GM18519 (cell line): ENCODE data around the gene PIGR.

Experiments used
- ATAC-seq: cut with Tn5 transposase; IDR thresholded peaks from one replicate; pipeline ENCODE4 v1.9.1; 2021; ENCODE audit warnings: mild to moderate bottlenecking, moderate library complexity; ENCODE audit not compliant: unreplicated experiment, low FRiP score

Gene PIGR

DNA sequence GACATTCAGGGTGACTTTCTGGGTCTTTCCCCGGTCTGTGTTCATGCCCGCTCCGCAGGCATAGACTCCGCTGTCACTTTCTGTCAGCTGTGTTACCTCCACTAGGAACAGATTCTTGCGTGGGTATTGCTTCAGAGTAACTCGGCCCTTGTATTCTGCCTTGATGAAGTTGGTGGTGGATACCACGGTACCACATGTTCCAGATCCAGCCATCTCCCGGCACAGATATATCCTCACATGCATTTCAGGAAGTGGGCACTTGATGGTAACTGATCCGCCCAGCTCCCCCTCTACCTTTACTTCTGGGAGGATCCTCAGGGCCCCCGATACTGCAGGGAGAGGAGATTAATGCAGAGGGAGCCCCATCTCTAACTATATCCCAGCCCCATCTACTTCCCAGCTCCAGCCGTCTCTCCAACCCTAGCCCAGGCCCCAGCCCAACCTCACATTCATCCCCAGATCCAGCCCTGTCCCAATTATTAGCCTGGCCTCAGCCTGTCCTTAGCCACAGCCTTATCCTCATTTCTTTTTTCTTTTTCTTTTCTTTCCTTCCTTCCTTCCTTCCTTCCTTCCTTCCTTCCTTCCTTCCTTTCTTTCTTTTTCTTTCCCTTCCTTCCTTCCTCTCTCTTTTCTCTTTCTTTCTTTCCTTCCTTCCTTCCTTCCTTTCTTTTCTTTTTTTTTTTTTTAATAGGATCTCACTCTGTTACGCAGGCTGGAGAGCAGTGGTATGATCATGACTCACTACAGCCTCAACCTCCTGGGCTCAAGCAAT lies 32.3 kb downstream of the PIGR start:
- ATAC-seq: no peak

- ATAC-seq: no peak
Measured at GRCh38 chr1:206912445-206913095, 33.7 kb downstream of the PIGR start.

DNA sequence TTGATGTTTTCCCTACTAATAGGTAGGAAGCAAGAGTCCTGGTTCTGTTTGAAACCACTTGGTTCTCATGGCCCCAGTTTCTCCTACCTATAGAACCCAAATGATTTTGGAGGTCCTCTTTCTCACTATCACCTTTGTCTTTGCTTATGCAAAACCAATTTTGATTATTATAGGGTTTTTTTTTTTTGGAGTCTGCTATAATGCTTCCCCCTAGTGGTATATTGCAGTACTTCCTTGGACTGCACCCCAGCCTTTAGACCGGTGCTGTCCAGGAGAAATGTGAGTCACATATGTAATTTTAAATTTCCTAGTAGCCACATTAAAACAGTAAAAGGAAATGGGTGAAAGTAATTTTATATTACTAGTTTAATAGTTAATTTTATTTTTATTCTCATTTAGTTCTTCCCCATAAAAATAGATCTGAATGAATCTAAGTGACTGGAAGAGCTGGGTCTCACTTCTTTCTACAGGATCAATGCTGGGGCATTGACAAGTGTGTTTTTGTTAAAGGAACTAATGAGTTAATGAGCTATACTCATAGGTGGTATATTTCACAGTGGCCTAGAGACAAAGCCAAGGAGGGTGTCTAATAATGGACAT lies 35.1 kb downstream of the PIGR start:
- no peak for ATAC-seq

DNA sequence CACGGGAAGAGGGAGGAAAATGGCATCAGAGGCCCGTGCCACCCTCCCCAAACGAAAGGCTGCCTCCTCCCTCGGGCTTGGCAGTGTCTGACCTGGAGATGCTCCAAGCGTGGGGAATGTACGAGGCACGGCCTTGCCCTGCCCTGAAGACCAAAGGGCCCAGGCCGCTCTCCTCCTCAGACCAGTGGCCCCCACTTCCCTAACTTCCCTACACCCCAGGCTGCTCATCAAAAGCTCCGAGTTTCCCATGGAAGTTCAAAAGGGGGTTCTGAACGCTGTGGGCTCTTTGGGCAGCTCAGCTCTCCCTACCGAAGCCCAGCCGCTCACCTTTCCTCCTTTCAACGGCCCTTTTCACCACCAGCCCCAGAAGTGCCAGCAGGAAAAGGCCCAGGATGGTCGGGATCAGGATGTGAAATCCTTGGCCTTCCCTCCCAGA lies 36.4 kb downstream of the PIGR start:
- no peak for ATAC-seq

GRCh38 chr1:206909161-206909882 lies 36.9 kb downstream of the PIGR start:
- no peak for ATAC-seq

DNA sequence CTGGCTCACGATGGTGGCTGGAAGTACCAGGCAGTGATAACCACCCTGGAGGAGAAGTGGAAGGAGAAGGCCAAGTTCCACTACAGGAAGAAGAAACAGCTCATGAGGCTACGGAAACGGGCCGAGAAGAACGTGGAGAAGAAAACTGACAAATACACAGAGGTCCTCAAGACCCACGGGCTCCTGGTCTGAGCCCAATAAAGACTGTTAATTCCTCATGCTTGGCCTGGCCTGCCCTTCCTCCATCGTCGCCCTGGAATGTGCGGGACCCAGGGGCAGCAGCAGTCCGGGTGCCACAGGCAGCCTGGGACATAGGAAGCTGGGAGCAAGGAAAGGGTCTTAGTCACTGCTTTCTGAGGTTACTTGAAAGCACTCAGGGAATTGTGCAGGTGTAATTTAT lies 38.2 kb downstream of the PIGR start:
- ATAC-seq: no peak

DNA sequence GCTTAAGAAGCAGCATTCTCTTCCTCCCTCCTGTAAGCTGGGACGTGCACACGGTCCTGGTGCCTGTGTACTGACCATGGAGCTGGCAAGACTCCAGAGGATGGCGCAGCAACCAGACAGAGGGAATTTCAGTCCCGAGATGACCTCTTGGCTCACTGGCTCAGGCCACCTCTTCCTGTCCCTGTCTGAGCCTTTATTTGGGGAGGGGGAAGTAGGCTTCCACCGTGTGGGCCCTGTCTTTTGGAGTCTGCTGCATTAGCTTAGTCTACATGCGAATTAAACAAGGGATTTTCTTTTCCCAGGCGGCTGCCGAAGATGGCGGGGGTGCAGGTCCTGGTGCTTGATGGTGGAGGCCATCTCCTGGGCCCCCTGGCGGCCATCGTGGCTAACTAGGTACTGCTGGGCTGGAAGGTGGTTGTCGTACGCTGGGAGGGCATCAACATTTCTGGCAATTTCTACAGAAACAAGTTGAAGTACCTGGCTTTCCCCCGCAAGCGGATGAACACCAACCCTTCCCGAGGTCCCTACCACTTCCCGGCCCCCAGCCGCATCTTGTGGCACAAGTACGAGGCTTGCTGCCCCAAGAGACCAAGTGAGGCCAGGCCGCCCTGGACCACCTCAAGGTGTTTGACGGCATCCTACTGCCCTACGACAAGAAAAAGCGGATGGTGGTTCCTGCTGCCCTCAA lies 38.8 kb downstream of the PIGR start:
- no peak for ATAC-seq

DNA sequence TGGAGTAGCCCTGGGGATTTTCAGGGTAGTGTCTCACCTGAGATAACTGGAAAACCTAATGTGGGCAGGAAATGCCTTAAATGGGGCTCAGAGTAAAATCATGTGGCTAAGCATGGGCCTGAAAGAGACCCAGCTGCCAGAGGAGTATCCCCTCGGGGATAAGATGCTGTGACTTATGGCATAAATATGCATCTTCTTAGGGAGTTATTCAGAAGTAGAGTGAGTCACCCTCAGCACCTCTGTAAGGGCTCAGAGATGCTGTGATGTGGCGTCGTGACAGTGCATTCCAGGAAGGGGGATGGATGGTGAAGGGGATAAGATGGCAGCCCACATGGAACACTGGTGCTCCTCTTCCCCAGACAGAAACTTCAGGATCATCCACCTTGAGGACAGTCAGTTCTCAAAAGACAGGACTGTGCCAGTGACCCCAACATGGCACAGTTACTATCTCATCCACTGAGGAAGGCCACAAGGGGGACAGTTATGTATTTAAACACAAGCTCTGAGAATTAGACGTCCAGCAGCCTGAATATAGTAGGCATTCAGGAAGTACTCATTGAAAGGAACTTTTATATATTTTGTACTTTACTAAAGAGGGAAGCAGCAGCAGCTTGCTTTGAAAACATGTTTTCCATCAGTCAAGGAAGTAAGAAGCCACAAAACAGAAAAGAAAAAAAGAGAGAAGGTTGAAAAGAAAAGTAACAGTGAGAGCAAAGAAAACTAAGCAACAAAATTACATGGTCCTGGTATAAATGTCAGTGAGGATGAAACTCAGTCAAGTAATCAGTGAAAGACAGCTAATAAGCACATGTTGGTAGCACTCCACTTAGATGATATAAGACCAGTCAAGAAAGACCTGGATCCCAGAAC lies 40.7 kb downstream of the PIGR start:
- no peak for ATAC-seq

- no peak for ATAC-seq
Measured at GRCh38 chr1:206904423-206905142, 41.7 kb downstream of the PIGR start.

- ATAC-seq: no peak
Measured at GRCh38 chr1:206903687-206904086, 42.6 kb downstream of the PIGR start.

DNA sequence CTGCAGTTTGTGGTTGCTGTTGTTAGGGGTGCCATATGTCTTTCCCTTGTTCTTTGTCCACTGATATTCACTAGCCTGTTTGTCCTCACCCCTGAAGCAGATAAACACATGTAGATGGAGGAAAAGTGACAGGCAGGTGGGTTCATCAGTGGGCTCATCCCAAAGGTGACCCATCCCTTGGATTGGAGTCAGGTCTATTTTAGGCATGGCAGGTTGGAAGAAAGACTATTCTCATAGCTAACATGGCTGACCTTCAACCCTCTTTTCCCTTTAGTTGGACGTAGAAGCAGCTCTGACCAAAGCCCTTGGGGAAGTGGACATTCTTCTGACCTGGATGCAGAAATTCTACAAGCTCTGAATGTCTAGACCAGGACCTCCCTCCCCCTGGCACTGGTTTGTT lies 43.6 kb downstream of the PIGR start:
- ATAC-seq: no peak

DNA sequence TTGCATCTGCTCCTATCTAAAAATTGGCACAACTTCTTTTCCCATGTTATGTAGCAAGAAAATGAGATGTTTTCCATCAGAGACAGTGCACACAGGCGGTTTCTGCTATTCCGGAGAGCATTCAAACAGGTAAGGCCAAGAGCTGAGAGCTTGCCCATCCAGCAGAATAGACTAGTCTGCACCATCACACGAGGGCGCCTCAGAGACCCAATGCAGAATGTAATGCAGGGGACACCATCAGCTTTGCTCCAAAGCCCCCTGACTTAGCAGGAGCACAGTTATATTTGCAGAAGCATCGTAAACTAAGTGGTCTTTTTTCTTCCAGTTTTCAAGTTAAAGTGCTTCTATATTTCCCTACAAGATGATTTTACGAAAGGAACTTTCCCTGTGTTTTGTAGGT lies 44.3 kb downstream of the PIGR start:
- no peak for ATAC-seq

DNA sequence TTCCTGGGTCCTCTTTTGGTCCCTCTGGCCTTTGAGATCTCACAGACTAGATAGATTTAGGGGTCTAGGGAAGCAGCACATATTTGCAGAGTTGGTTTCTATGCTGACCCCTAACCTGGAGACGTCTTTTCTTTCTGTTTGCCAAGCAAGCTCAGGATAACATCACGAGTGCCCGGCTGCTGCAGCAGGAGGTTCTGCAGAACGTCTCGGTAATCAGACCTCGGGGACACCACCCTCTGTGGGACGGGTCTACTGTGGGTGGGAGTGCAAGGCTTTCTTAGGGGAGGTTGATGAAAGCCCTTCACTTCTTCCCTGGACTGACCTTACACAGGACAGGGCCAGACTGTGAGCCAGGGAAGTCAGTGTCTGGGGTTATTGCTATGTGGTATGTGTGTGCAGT lies 46.1 kb downstream of the PIGR start:
- no peak for ATAC-seq

GRCh38 chr1:206899717-206900116 lies 46.5 kb downstream of the PIGR start:
- no peak for ATAC-seq

GRCh38 chr1:206898915-206899431 lies 47.3 kb downstream of the PIGR start:
- ATAC-seq: no peak

DNA sequence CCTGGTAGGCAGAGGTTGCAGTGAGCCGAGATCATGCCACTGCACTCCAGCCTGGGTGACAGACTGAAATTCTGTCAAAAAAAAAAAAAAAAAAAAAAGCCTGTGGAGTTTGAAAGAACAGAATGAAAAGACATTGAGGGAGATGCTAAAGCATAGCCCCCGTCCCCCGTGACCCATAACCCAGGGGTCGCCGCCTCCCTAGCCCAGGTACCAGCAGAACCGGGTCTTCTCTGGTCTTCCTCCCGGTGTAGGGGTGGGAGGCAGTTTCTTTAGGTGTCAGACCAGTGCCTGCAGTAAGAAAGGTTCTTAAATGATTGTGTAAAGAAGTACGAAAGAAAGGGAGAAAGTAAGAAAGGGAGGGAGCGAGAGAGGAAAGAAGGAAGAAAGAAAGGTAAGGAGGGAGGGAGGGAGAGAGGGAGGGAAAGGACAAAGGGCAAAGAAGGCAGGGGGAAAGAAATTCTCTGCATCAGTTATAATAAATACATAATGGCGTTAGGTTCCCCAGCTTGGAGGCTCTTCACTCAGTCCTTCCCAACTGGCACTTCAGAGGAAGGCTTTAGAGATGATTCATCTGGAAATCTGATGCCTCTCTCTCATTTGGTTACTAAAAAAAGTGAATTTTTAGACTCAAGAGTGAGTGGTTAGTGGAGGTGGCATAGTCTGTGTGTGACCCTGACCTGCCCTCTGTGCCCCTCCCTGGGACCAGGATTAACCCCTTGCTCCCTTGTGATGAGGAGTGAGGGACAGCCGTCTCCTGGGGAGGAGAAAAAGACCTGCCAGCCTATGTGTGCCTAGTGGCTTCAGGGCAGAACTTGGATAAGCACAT lies 48.0 kb downstream of the PIGR start:
- no peak for ATAC-seq

DNA sequence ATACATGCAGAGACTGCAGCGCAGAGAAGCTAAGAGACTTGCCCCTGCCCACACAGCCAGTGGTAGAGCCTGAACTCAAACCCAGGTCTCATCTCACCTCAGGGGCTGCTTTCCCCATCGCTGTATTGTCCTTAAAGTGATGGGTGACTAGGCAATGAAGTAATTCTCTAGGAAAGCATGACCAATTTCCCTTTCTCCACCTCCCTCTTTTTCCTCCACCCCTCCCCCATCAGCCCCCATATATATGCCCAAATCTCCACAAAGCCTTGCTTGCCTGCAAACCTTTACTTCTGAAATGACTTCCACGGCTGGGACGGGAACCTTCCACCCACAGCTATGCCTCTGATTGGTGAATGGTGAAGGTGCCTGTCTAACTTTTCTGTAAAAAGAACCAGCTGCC lies 49.1 kb downstream of the PIGR start, which contains the start of gene IL24:
IL24 (plus strand) TSS at position 269 of the 400 bp plus-strand sequence. CDS start 390 bp downstream, outside the sequence.
- ATAC-seq: no peak

- no peak for ATAC-seq
Measured at GRCh38 chr1:206896261-206896660, 50.0 kb downstream of the PIGR start.
